Left lung (tissue), 10 donors: Measurements from ENCODE around the gene TMEM117. TPM values are rescaled to one million over a fixed set of nuclear protein-coding genes. Genes with fewer than 3 reads are reported as not detected.
"Not testable (repeated sequence)": the region's sequence is repeated elsewhere in the genome, so short reads cannot be mapped to it uniquely, and the experiment has no call there.

Experiments used
- ATAC-seq: fragments of 200-7000 bp; cut with Tn5 transposase; one replicate; pipeline ENCODE4 v1.9.1; 2020; ENCODE audit warnings: moderate library complexity
- DNase-seq, 4 donors: peaks; one replicate each; pipeline ENCODE4 v3.0.0-alpha.2; 2013 to 2020
- H3K27ac ChIP-seq, 2 donors: fragments of 200-600 bp; sonication (generic) in 1 of 2; one replicate each; pipeline versions ENCODE4 v1.5.0 to v1.8.0; 2020 to 2021
- H3K27me3 ChIP-seq, 2 donors: fragments of 200-600 bp; sonication (generic) in 1 of 2; one replicate each; pipeline versions ENCODE4 v1.5.0 to v1.8.0; 2020 to 2021
- H3K36me3 ChIP-seq, 2 donors: fragments of 200-600 bp; sonication (generic) in 1 of 2; one replicate each; pipeline versions ENCODE4 v1.5.0 to v1.8.0; 2020 to 2021
- H3K4me1 ChIP-seq, 2 donors: fragments of 200-600 bp; one replicate each; pipeline ENCODE4 v1.8.0; 2021
- H3K4me3 ChIP-seq, 2 donors: fragments of 200-600 bp; sonication (generic) in 1 of 2; one replicate each; pipeline versions ENCODE4 v1.5.0 to v1.8.0; 2020 to 2021; ENCODE audit warnings: mild to moderate bottlenecking in 1 of 2
- H3K9me3 ChIP-seq, 2 donors: fragments of 200-600 bp; sonication (generic) in 1 of 2; one replicate each; pipeline versions ENCODE4 v1.5.0 to v1.8.0; 2020 to 2021
- intact Hi-C, 2 donors: fragments of 100-400 bp; cut with DNase I; formaldehyde crosslinking; loops; one replicate each; pipeline versions ENCODE4 v1.11.2 to v1.14.2; 2022
- polyA plus RNA-seq, 6 donors: library from polyadenylated mRNA; unstranded; fragments of 120-200 nt; gene quantifications; one replicate each; pipeline ENCODE4 v1.2.1, GENCODE V29; 2013; ENCODE audit not compliant: insufficient read length in 6 of 6
- total RNA-seq, 2 donors: library from RNA; stranded (reverse); fragmentation: NEBNext Ultra II Directional; extraction: Animal tissue kit (Norgen Biotek cat#: 25700); gene quantifications; one replicate each; pipeline ENCODE4 v1.2.1, GENCODE V29; 2021
- TF ChIP-seq, protein P1 (sequence below), 2 donors: fragments of 200-600 bp; sonication (generic) in 1 of 2; IDR thresholded peaks; one replicate each; pipeline versions ENCODE4 v1.5.0 to v1.8.0; 2021; ENCODE audit warnings: antibody characterized with exemption in 2 of 2
- donor health status: DM: no; HTN: yes; CAD: no.
- donor health status: DM: no; HTN: no; CAD: no.

The TMEM117 gene
- total and polyA plus RNA-seq, 8 donors: 3.9 to 7.9 (median 6.7) TPM

DNA sequence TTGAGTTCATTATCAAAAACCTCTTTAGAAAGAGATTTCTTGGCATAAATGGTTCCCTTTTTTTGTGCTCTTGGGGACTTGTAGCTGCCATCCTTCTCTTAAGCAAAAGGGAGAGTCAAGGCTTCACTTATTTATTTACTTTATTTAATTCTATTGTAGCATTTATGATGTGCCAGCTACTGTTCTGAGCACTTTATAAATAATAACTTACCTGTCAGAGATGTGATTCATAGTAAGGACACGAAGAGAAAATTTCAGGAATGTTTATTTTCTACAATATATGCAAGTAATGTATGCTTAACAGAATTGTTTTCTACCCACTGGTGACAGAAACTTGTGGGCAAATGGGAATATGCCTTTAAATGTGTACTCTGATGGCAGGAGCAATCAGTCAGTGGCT, 33.3 kb downstream of the TMEM117 start:
- TF ChIP-seq, protein P1, sequence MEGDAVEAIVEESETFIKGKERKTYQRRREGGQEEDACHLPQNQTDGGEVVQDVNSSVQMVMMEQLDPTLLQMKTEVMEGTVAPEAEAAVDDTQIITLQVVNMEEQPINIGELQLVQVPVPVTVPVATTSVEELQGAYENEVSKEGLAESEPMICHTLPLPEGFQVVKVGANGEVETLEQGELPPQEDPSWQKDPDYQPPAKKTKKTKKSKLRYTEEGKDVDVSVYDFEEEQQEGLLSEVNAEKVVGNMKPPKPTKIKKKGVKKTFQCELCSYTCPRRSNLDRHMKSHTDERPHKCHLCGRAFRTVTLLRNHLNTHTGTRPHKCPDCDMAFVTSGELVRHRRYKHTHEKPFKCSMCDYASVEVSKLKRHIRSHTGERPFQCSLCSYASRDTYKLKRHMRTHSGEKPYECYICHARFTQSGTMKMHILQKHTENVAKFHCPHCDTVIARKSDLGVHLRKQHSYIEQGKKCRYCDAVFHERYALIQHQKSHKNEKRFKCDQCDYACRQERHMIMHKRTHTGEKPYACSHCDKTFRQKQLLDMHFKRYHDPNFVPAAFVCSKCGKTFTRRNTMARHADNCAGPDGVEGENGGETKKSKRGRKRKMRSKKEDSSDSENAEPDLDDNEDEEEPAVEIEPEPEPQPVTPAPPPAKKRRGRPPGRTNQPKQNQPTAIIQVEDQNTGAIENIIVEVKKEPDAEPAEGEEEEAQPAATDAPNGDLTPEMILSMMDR (IDR thresholded peaks at IDR 0.05): no peak
- no peaks in the 10 kb centered on the region for H3K4me1 ChIP-seq
- no peaks in the 10 kb centered on the region for H3K27me3 ChIP-seq
- H3K36me3 ChIP-seq: no peaks in the 10 kb centered on the region
- DNase-seq (no peak), ATAC-seq (no peak)
- H3K27ac ChIP-seq: no peak overlapping the region
- no peaks in the 10 kb centered on the region for H3K9me3 ChIP-seq
- H3K4me3 ChIP-seq: no peak overlapping the region
- intact Hi-C loops: no loop called here

DNA sequence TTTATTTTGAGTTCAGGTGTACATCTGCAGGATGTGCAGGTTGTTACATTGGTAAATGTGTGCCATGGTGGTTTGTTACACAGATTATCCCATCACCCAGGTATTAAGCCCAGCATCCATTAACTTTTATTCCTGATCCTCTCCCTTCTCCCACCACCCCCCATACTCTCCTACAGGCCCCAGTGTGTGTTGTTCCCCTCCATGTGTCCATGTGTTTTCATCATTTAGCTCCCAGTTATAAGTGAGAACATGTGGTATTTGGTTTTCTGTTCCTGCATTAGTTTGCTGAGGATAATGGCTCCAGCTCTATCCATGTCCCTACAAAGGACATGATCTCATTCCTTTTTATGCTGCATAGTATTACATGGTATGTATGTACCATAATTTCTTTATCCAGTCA, 33.9 kb downstream of the TMEM117 start:
- intact Hi-C loops, H3K36me3 ChIP-seq, H3K4me1 ChIP-seq, H3K27me3 ChIP-seq, ATAC-seq, H3K4me3 ChIP-seq, H3K9me3 ChIP-seq, H3K27ac ChIP-seq, DNase-seq: not testable (repeated sequence)

DNA sequence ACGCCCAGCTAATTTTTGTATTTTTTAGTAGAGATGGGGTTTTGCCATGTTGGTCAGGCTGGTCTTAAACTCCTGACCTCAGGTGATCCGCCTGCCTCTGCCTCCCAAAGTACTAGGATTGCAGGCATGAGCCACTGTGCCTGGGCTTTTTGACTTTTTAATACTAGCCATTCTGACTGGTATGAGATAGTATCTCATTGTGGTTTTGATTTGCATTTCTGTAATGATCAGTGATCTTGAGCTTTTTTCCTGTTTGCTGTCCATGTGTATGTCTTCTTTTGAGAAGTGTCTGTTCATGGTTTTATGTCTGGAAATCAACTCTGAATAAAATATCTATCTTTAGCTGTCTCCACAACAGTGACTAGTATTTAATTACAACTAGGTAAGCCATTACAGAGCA, 35.4 kb downstream of the TMEM117 start:
- DNase-seq, H3K27ac ChIP-seq, H3K9me3 ChIP-seq, H3K4me1 ChIP-seq, H3K36me3 ChIP-seq, intact Hi-C loops, H3K27me3 ChIP-seq, ATAC-seq, H3K4me3 ChIP-seq: not testable (repeated sequence)

DNA sequence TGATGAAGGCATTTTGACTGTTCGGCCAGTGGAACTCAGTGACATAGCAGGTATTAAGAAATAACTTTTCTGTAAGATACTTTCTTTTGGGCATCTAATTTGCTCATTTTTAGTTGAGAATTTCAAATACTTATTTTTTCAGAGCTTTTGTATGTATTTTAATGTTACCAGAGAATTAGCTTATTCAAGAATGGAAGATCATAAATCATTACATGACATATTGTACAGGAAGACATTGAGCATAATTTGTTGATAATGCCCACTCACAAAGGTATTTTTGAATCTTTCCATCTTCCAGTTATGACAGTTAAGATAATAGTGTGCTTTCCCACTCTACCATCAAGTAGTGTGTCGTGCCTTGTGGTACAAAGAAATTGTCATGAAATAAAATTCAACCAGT, 36.5 kb downstream of the TMEM117 start:
- intact Hi-C loops: no loop called here
- Histone ChIP-seq H3K27me3 (no peaks in the 10 kb centered on the region), H3K4me1 (no peaks in the 10 kb centered on the region), H3K4me3 (no peak overlapping the region), H3K9me3 (no peaks in the 10 kb centered on the region), H3K27ac (no peak overlapping the region), H3K36me3 (no peaks in the 10 kb centered on the region)
- no peak for ATAC-seq
- TF ChIP-seq, protein P1 (IDR thresholded peaks at IDR 0.05): no peak
- DNase-seq: no peak

DNA sequence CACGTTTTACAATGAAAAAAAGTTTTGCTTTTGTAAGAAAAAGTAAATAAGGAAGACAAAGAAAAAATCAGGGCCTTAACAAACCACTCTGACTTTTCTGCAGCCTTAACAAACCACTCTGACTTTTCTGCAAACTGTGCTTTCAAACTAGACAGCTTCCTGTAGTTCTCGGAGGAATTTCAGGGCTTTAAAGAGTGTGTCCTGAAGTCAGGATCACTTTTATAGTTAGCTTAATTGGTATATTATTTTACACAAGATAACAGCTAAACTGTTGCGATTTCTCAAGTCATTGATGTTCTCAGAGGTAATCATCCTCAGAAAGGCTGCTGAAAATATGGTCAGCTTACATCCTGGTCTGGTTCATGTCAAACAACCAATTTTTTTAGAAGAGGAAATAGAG, 42.2 kb downstream of the TMEM117 start:
- Histone ChIP-seq H3K4me1 (no peaks in the 10 kb centered on the region), H3K27ac (no peak overlapping the region), H3K27me3 (no peaks in the 10 kb centered on the region), H3K9me3 (no peaks in the 10 kb centered on the region), H3K36me3 (no peaks in the 10 kb centered on the region), H3K4me3 (no peak overlapping the region)
- no peak for DNase-seq
- TF ChIP-seq, protein P1 (IDR thresholded peaks at IDR 0.05): no peak
- ATAC-seq: no peak
- intact Hi-C loops: no loop called here

DNA sequence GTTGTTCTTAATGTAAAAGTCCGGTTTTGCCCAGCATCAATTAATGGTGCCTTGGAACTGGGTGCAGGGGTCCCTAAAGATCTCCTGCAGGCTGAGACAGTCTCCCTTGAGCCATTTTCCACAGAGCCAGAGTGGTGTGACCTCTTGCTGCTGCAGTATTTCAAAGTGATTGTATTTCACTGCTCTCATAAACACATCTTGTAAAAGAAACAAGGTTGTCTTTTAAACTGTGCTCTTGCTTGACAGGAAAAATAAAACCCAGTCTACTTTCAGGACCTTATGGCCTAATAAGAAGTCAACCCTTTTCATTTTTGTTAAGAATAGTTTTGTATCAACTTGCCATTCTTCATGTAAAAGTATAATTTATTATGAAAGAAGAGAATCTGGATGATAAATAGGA, 44.7 kb downstream of the TMEM117 start:
- no peaks in the 10 kb centered on the region for H3K36me3 ChIP-seq
- no peak for ATAC-seq
- DNase-seq: no peak
- H3K27me3 ChIP-seq: no peaks in the 10 kb centered on the region
- intact Hi-C loops: no loop called here
- TF ChIP-seq, protein P1 (IDR thresholded peaks at IDR 0.05): no peak
- no peak overlapping the region for H3K4me3 ChIP-seq
- no peaks in the 10 kb centered on the region for H3K4me1 ChIP-seq
- no peaks in the 10 kb centered on the region for H3K9me3 ChIP-seq
- H3K27ac ChIP-seq: no peak overlapping the region
